Measurements from ENCODE around the gene PDE6C. TPM values are rescaled to one million over a fixed set of nuclear protein-coding genes. Genes with fewer than 3 reads are reported as not detected.

PDE6C gene
- total and polyA plus RNA-seq, 2 of the 8 experiments (the other 6 are each of a cell fraction or from before 2014, with no cell fraction given): not detected

DNA sequence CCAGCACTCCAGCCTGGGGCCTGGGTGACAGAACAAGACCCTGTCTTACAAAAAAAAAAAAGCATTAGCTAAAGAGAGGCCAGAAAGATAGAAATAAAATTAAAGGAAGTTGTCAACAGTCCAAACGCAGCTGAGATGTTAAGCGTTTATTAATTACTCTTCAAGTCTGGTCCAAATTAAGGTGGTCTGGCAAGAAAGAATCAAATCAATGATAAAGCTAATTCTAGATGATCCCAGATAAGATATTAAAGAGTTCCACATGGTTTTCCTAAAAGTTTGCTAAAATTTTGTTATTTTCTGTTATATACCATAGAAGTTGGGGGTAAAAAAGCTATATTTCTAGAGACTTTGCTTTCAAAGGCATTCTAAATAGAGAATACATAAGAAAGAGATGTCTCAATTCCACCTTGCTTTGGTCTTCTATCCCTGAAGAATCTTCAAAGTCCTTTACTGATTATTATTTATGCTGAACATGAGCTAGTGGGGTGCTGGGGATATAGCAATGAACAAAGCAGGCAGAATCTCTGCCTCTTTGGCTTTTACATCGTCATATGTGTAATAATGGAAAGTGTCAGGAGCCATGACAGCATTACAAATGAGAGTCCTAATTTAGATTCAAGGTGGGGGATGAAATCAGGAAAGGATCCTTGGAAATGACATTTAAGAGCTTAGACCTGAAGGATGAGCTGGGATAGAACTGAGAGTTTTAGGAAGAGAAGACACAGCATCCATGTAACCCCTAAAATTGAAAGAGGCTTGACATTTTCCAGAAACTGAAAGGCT, 66.7 kb downstream of the PDE6C start:
- Histone ChIP-seq H3K4ac (replicated peaks; ENCODE audit: insufficient read length, low read depth, low read length) (no peak overlapping the region), H2AFZ (ENCODE audit: low read length) (no peak overlapping the region), H2BK5ac (ENCODE audit: low read depth, low read length) (no peak overlapping the region), H3K23ac (ENCODE audit: insufficient read length) (no peak overlapping the region), H3K4me3 (ENCODE audit: extremely low read depth in 1 of 4, insufficient read depth in 2 of 4, low read depth in 3 of 4, low read length in 4 of 4) (no peak overlapping the region), H3K4me2 (ENCODE audit: insufficient read depth in 1 of 2, low read depth in 2 of 2, low read length in 2 of 2) (no peak overlapping the region), H3K27me3 (replicated peaks in 1 of 4; ENCODE audit: control insufficient read depth in 3 of 4, extremely low read depth in 1 of 4, insufficient read depth in 3 of 4, low read length in 3 of 4) (no peaks in the 10 kb centered on the region), H3K79me2 (ENCODE audit: control insufficient read depth in 1 of 2, insufficient read depth in 2 of 2, low read length in 2 of 2) (no peaks in the 10 kb centered on the region), H3K14ac (ENCODE audit: insufficient read length) (no peak overlapping the region), H3K9me3 (ENCODE audit: insufficient read depth in 2 of 2, low read depth in 1 of 2, low read length in 1 of 2) (no peaks in the 10 kb centered on the region), H2BK15ac (ENCODE audit: low read length) (no peak overlapping the region), H3K23me2 (ENCODE audit: low read depth, low read length) (no peaks in the 10 kb centered on the region), H3K56ac (replicated peaks; ENCODE audit: insufficient read length, low read depth, low read length) (no peak overlapping the region), H3K36me3 (ENCODE audit: control insufficient read depth in 2 of 4, insufficient read depth in 4 of 4, low read length in 3 of 4) (peaks cover 0 to 49% (median 8%) of the 10 kb centered on the region in 4 experiments; a peak in 4 of 8 replicates), H3K79me1 (ENCODE audit: low read depth, low read length) (no peaks in the 10 kb centered on the region), H4K91ac (replicated peaks; ENCODE audit: insufficient read length, low read length) (no peak overlapping the region), H4K8ac (ENCODE audit: extremely low read depth, insufficient read depth, low read length) (no peak overlapping the region; the same call in 1 of the 2 replicates), H2BK12ac (ENCODE audit: low read depth, low read length) (no peak overlapping the region), H3K18ac (ENCODE audit: extremely low read depth, low read length) (no peak overlapping the region), H3K27ac (ENCODE audit: low read depth, low read length) (no peak overlapping the region), H4K20me1 (replicated peaks in 1 of 2; ENCODE audit: control insufficient read depth in 1 of 2, insufficient read depth in 2 of 2, low read length in 2 of 2) (no peaks in the 10 kb centered on the region), H2BK20ac (ENCODE audit: low read length) (no peak overlapping the region), H2BK120ac (replicated peaks; ENCODE audit: low read depth, low read length) (no peak overlapping the region), H3K4me1 (replicated peaks in 1 of 4; ENCODE audit: control insufficient read depth in 3 of 4, insufficient read depth in 4 of 4, low read length in 3 of 4) (no peaks in the 10 kb centered on the region), H4K5ac (ENCODE audit: insufficient read length, low read depth, low read length) (no peak overlapping the region), H3K9ac (replicated peaks in 1 of 4; ENCODE audit: extremely low read depth in 1 of 4, low read depth in 3 of 4, low read length in 3 of 4) (no peak overlapping the region), H2AK5ac (ENCODE audit: low read depth, low read length) (no peak overlapping the region)
- TF ChIP-seq ATF2 (IDR thresholded peaks at IDR 0.05; ENCODE audit: low read length) (no peak), RFX5 (IDR thresholded peaks at IDR 0.05; ENCODE audit: borderline replicate concordance, low read depth, low read length) (no peak), FOSL1 (IDR thresholded peaks at IDR 0.05; ENCODE audit: insufficient read depth, low read depth, low read length) (no peak), YY1 (IDR thresholded peaks at IDR 0.05; ENCODE audit: low read depth, low read length) (no peak), POU5F1 (IDR thresholded peaks at IDR 0.05; ENCODE audit: low read depth, low read length) (no peak), SP1 (IDR thresholded peaks at IDR 0.05; ENCODE audit: low read depth, low read length) (no peak), PHF8 (conservative IDR thresholded peaks at IDR 0.05; ENCODE audit: low read depth, low read length) (no peak), BACH1 (IDR thresholded peaks at IDR 0.05; ENCODE audit: low read length) (no peak), ZNF274 (IDR thresholded peaks at IDR 0.05; ENCODE audit: borderline replicate concordance, extremely low read depth, low read length) (no peak), RBBP5 (IDR thresholded peaks at IDR 0.05; ENCODE audit: borderline replicate concordance, low read depth, low read length) (no peak), CREB1 (IDR thresholded peaks at IDR 0.05) (no peak)
- DNase-seq (ENCODE audit: low read depth in 1 of 2, low spot score in 2 of 2) (no peak), FAIRE-seq (no peak)
- CTCF ChIA-PET (ENCODE audit: partially characterized antibody): interaction anchor here (0.6 to 2.1 kb wide), 19 partner anchors 10 to 678 kb away, joined by 3 to 27 read pairs (median 4); no protein-coding TSS in a partner anchor
- POLR2A ChIA-PET (ENCODE audit: partially characterized antibody): no interaction called here
- 94% methylated on average over 3 of the region's 3 CpGs; no CpG with 5 or more reads in 1 of the 2 experiments for WGBS, 2 experiments (ENCODE audit: extremely low coverage in 1 of 2, insufficient coverage in 1 of 2, insufficient read length in 1 of 2, insufficient replicate concordance in 2 of 2, low coverage in 1 of 2, low lambda C conversion rate in 2 of 2, missing lambda C conversion rate in 1 of 2)

All from H1 (cell line).